ENCODE data around the gene CPNE8.

DNA sequence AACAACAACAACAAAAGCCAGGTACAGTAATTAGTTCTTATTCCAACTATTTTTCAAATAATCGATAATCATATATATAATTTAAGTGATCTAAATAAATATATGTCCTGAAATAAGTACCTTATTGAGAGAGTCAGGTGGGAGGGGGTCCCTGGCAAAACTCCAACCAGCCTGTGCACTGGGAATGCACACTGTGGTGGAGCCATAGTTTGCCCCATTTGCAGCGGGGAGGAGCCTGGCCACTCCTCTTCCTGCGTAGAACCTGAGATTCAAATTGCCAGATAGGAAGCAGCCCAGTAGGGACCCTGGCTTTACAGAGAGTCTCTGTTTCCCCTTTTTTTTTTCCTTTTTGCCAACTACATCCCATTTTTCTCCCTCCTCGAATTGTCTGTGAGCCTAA is 26.4 kb downstream of the CPNE8 start:
- TF ChIP-seq EZH2 (IDR thresholded peaks at IDR 0.05; ENCODE audit: borderline replicate concordance, insufficient read depth, low read depth, low read length, poor library complexity, severe bottlenecking): no peak
- TF ChIP-seq, protein P1, sequence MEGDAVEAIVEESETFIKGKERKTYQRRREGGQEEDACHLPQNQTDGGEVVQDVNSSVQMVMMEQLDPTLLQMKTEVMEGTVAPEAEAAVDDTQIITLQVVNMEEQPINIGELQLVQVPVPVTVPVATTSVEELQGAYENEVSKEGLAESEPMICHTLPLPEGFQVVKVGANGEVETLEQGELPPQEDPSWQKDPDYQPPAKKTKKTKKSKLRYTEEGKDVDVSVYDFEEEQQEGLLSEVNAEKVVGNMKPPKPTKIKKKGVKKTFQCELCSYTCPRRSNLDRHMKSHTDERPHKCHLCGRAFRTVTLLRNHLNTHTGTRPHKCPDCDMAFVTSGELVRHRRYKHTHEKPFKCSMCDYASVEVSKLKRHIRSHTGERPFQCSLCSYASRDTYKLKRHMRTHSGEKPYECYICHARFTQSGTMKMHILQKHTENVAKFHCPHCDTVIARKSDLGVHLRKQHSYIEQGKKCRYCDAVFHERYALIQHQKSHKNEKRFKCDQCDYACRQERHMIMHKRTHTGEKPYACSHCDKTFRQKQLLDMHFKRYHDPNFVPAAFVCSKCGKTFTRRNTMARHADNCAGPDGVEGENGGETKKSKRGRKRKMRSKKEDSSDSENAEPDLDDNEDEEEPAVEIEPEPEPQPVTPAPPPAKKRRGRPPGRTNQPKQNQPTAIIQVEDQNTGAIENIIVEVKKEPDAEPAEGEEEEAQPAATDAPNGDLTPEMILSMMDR (IDR thresholded peaks at IDR 0.05): no peak

Measured in B cell (primary cell).